Sigmoid colon (tissue), 7 donors: ENCODE measurements around the gene UGT1A5. TPM values are rescaled to one million over a fixed set of nuclear protein-coding genes. Genes with fewer than 3 reads are reported as not detected.
"Not testable (repeated sequence)": the region's sequence is repeated elsewhere in the genome, so short reads cannot be mapped to it uniquely, and the experiment has no call there.

ENCODE experiments used
- DNase-seq: peaks from one replicate; pipeline ENCODE4 v3.0.0-alpha.2; 2019
- H3K27ac ChIP-seq, 4 donors: fragments of 200-600 bp; sonication (generic); one replicate each; pipeline ENCODE4 v1.5.1; 2016 to 2019; ENCODE audit warnings: mild to moderate bottlenecking in 1 of 4
- H3K27me3 ChIP-seq, 3 donors: fragments of 200-600 bp; sonication (generic); one replicate each; pipeline ENCODE4 v1.5.1; 2019; ENCODE audit warnings: mild to moderate bottlenecking in 1 of 3
- H3K36me3 ChIP-seq, 4 donors: fragments of 200-600 bp; sonication (generic); one replicate each; pipeline ENCODE4 v1.5.1; 2016 to 2019
- H3K4me1 ChIP-seq, 4 donors: fragments of 200-600 bp; sonication (generic); one replicate each; pipeline ENCODE4 v1.5.1; 2017 to 2019
- H3K4me3 ChIP-seq, 4 donors: fragments of 200-600 bp; sonication (generic); one replicate each; pipeline ENCODE4 v1.5.1; 2017 to 2019; ENCODE audit warnings: mild to moderate bottlenecking in 2 of 4, moderate library complexity in 1 of 4
- H3K9me3 ChIP-seq, 4 donors: fragments of 200-600 bp in 3 of 4; sonication (generic) in 3 of 4; one replicate each; pipeline versions ENCODE4 v1.5.1 to v1.6.1; 2013 to 2019
- EP300 ChIP-seq, 4 donors: sonication (generic); formaldehyde crosslinking; IDR thresholded peaks; one replicate each; pipeline ENCODE4 v1.6.1; 2017; ENCODE audit warnings: antibody characterized with exemption in 4 of 4
- POLR2A ChIP-seq, 2 donors: fragments of 450-650 bp; IDR thresholded peaks; one replicate each; pipeline ENCODE4 v1.6.1; 2016; ENCODE audit warnings: antibody characterized with exemption in 2 of 2, mild to moderate bottlenecking in 2 of 2, moderate library complexity in 2 of 2
- POLR2AphosphoS5 ChIP-seq, 4 donors: sonication (generic); formaldehyde crosslinking; IDR thresholded peaks; one replicate each; pipeline ENCODE4 v1.6.1; 2017; ENCODE audit warnings: antibody characterized with exemption in 4 of 4
- WGBS, 2 donors: extraction: QIAGEN DNeasy Blood & Tissue Kit; methylation state at CpG; one replicate each; pipeline ENCODE4 v1.1.7; 2013; 5-methylcytosine and 5-hydroxymethylcytosine counted together
- intact Hi-C: fragments of 100-400 bp; cut with DNase I; formaldehyde crosslinking; loops from one replicate; pipeline ENCODE4 v1.15.1; 2023
- polyA plus RNA-seq, 3 donors: library from polyadenylated mRNA; stranded (reverse); fragments of 200-250 nt; gene quantifications; one replicate each; pipeline ENCODE4 v1.2.3, GENCODE V29; 2013
- total RNA-seq, 4 donors: library from RNA; depleted of rRNA; stranded (reverse); fragments of >200 nt; gene quantifications; one replicate each; pipeline ENCODE4 v1.1.0, GENCODE V29; 2016
- TF ChIP-seq, protein P1 (sequence below), 4 experiments: fragments of 450-650 bp in 3 of 4; fragments of 200-600 bp in 1 of 4; IDR thresholded peaks; one replicate each; pipeline ENCODE4 v1.5.1; 2016 to 2019; ENCODE audit warnings: antibody characterized with exemption in 4 of 4, mild to moderate bottlenecking in 3 of 4, moderate library complexity in 2 of 4
- donor health status: healthy with polysubstance abuse.
- donor health status: Bipolar disorder and iron deficiency.
- donor health status: healthy.

UGT1A5 gene
- total and polyA plus RNA-seq, 7 donors = 0.22 TPM; not detected in 6

GRCh38 chr2:233700028-233700635, 12.6 kb upstream of the UGT1A5 start:
- Histone ChIP-seq H3K36me3 (no peaks in the 10 kb centered on the region), H3K27ac (no peak overlapping the region), H3K9me3 (no peaks in the 10 kb centered on the region), H3K4me3 (no peak overlapping the region), H3K4me1 (no peaks in the 10 kb centered on the region), H3K27me3 (no peaks in the 10 kb centered on the region)
- WGBS, 2 donors = 6 to 33% methylated on average over 1 of the region's 1 CpG
- no peak for DNase-seq
- intact Hi-C loops = no loop called here
- TF ChIP-seq POLR2A (IDR thresholded peaks at IDR 0.05) (no peak), POLR2AphosphoS5 (IDR thresholded peaks at IDR 0.05) (no peak), EP300 (IDR thresholded peaks at IDR 0.05) (no peak)
- TF ChIP-seq, protein P1, sequence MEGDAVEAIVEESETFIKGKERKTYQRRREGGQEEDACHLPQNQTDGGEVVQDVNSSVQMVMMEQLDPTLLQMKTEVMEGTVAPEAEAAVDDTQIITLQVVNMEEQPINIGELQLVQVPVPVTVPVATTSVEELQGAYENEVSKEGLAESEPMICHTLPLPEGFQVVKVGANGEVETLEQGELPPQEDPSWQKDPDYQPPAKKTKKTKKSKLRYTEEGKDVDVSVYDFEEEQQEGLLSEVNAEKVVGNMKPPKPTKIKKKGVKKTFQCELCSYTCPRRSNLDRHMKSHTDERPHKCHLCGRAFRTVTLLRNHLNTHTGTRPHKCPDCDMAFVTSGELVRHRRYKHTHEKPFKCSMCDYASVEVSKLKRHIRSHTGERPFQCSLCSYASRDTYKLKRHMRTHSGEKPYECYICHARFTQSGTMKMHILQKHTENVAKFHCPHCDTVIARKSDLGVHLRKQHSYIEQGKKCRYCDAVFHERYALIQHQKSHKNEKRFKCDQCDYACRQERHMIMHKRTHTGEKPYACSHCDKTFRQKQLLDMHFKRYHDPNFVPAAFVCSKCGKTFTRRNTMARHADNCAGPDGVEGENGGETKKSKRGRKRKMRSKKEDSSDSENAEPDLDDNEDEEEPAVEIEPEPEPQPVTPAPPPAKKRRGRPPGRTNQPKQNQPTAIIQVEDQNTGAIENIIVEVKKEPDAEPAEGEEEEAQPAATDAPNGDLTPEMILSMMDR (IDR thresholded peaks at IDR 0.05) = no peak

GRCh38 chr2:233700842-233701241, 11.9 kb upstream of the UGT1A5 start:
- H3K4me1 ChIP-seq, H3K36me3 ChIP-seq, H3K27me3 ChIP-seq, H3K9me3 ChIP-seq, intact Hi-C loops, H3K27ac ChIP-seq, H3K4me3 ChIP-seq, DNase-seq: not testable (repeated sequence)
- 75 to 86% methylated on average over 5 of the region's 5 CpGs for WGBS, 2 donors

DNA sequence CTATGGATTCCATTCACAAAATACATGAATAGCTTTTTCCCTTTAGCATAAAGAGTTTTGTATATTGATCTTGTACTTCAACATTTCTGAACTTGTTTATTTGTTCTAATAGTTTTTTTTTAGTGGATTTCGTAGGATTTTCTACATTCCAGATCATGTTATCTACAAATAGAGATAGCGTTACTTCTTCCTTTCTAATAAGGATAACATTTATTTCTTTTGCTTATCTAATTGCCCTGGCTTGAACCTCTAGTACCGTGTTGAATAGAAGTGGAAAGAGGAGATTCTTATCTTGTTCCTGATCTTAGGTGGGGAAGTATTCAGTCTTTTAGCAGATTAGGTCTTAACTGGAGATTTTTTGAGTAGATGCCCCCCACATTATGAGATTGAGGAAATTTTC, 10.5 kb upstream of the UGT1A5 start:
- Histone ChIP-seq H3K27ac (no peak overlapping the region), H3K27me3 (no peaks in the 10 kb centered on the region), H3K4me3 (no peak overlapping the region), H3K36me3 (no peaks in the 10 kb centered on the region), H3K9me3 (no peaks in the 10 kb centered on the region), H3K4me1 (no peaks in the 10 kb centered on the region)
- intact Hi-C loops = no loop called here
- no peak for TF ChIP-seq POLR2A (IDR thresholded peaks at IDR 0.05)
- no peak for TF ChIP-seq EP300 (IDR thresholded peaks at IDR 0.05)
- TF ChIP-seq, protein P1 (IDR thresholded peaks at IDR 0.05) = no peak
- no peak for TF ChIP-seq POLR2AphosphoS5 (IDR thresholded peaks at IDR 0.05)
- 73 to 80% methylated on average over 3 of the region's 3 CpGs for WGBS, 2 donors
- DNase-seq = no peak

DNA sequence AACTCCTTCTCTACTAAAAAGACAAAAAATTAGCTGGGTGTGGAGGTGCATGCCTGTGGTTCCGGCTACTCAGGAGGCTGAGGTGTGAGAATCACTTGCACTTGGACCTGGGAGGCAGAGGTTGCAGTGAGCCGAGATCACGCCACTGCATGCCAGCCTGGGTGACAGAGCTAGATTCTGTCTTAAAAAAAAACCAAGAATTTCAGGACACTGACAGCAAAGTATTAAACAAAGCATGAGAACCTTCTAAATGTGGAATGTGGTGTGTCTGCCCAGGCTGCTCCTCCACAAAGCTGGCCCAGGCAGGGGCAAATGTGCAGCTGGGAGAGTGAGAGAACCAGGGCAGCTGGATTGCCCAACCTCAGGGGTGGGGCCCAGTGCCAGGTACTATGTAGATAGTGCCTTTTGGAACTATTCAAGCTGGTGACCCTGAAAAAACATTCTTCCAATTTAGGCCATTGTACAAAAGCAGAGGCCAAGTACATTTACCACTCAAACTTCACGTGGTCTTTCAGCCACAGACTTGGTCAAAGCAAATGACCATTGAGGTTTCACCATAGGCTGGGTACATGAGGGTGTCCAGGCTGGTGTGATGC, 6.7 kb upstream of the UGT1A5 start:
- no peak for TF ChIP-seq POLR2A (IDR thresholded peaks at IDR 0.05)
- no peak for TF ChIP-seq EP300 (IDR thresholded peaks at IDR 0.05)
- TF ChIP-seq POLR2AphosphoS5 (IDR thresholded peaks at IDR 0.05) = no peak
- TF ChIP-seq, protein P1 (IDR thresholded peaks at IDR 0.05) = no peak
- Histone ChIP-seq H3K4me3 (no peak overlapping the region), H3K9me3 (no peaks in the 10 kb centered on the region), H3K27me3 (no peaks in the 10 kb centered on the region), H3K27ac (no peak overlapping the region), H3K4me1 (no peaks in the 10 kb centered on the region), H3K36me3 (no peaks in the 10 kb centered on the region)
- 49 to 67% methylated on average over 4 of the region's 4 CpGs for WGBS, 2 donors
- intact Hi-C loops = no loop called here
- DNase-seq = no peak

GRCh38 chr2:233706720-233707119, 6.0 kb upstream of the UGT1A5 start:
- Histone ChIP-seq H3K4me3 (no peak overlapping the region), H3K27ac (no peak overlapping the region), H3K27me3 (no peaks in the 10 kb centered on the region), H3K36me3 (no peaks in the 10 kb centered on the region), H3K9me3 (no peaks in the 10 kb centered on the region), H3K4me1 (no peaks in the 10 kb centered on the region)
- no peak for DNase-seq
- 0 to 49% methylated on average over 1 of the region's 1 CpG for WGBS, 2 donors
- TF ChIP-seq POLR2AphosphoS5 (IDR thresholded peaks at IDR 0.05) (no peak), EP300 (IDR thresholded peaks at IDR 0.05) (no peak), POLR2A (IDR thresholded peaks at IDR 0.05) (no peak)
- TF ChIP-seq, protein P1 (IDR thresholded peaks at IDR 0.05) = no peak
- intact Hi-C loops = no loop called here
